HEK293 (cell line): ENCODE data around the gene FBXL7.

Experiments
- CTCF ChIA-PET: fragments of 350-600 bp; formaldehyde crosslinking; extraction: SDS; loops from one replicate; lab custom pipeline; 2021; ENCODE audit warnings: antibody characterized with exemption; lab: Yijun Ruan, JAX
- POLR2A ChIA-PET: fragments of 300-600 bp; formaldehyde crosslinking; extraction: SDS; loops from one replicate; lab custom pipeline; 2020; ENCODE audit warnings: antibody characterized with exemption, inconsistent platforms; lab: Yijun Ruan, JAX
- H3K27ac ChIP-seq: fragments of 200-500 bp; sonication (Bioruptor generic); 2 replicates; pipeline ENCODE4 v1.5.1; 2014; ENCODE audit warnings: low read depth, low read length, control low read depth, inconsistent platforms; ENCODE audit errors: extremely low read depth
- H3K36me3 ChIP-seq, 2 experiments: fragments of 200-500 bp in 1 of 2; sonication (Bioruptor generic) in 1 of 2; 1 replicate in 1 of 2; 2 replicates in 1 of 2; pipeline ENCODE4 v1.5.1; 2014 to 2017; ENCODE audit warnings: inconsistent platforms in 2 of 2, low read length in 2 of 2; ENCODE audit not compliant: control insufficient read depth in 2 of 2, insufficient read depth in 1 of 2
- H3K4me1 ChIP-seq: fragments of 200-500 bp; sonication (Bioruptor generic); 2 replicates; pipeline ENCODE4 v1.5.1; 2014; ENCODE audit warnings: mild to moderate bottlenecking, low read length, inconsistent platforms; ENCODE audit not compliant: control insufficient read depth, insufficient read depth
- H3K4me3 ChIP-seq: 2 replicates; pipeline ENCODE4 v1.5.1; 2011; ENCODE audit warnings: low read depth, mild to moderate bottlenecking, control low read depth, low read length, moderate library complexity
- H3K9me3 ChIP-seq: fragments of 200-500 bp; sonication (Bioruptor generic); 2 replicates; pipeline ENCODE4 v1.5.1; 2014; ENCODE audit warnings: low read depth, low read length, inconsistent platforms; ENCODE audit not compliant: control insufficient read depth, insufficient read depth
- GLIS2 ChIP-seq: fragments of 450-650 bp; formaldehyde crosslinking; IDR thresholded peaks from 2 replicates; pipeline ENCODE4 v1.5.1; 2016; ENCODE audit warnings: missing biosample characterization, missing genetic modification characterization
- MYNN ChIP-seq: fragments of 450-650 bp; formaldehyde crosslinking; IDR thresholded peaks from 2 replicates; pipeline ENCODE4 v1.5.1; 2016; ENCODE audit warnings: missing biosample characterization, missing genetic modification characterization, borderline replicate concordance
- SALL2 ChIP-seq: fragments of 450-650 bp; formaldehyde crosslinking; IDR thresholded peaks from 2 replicates; pipeline ENCODE4 v1.5.0; 2017; ENCODE audit warnings: missing biosample characterization, mild to moderate bottlenecking, missing genetic modification characterization, borderline replicate concordance
- SP7 ChIP-seq: fragments of 450-650 bp; formaldehyde crosslinking; IDR thresholded peaks from 2 replicates; pipeline ENCODE4 v1.5.1; 2016; ENCODE audit warnings: missing biosample characterization, missing genetic modification characterization
- TCF7L2 ChIP-seq: IDR thresholded peaks from 2 replicates; pipeline ENCODE4 v1.6.1; 2011; ENCODE audit warnings: low read depth, mild to moderate bottlenecking, inconsistent platforms, low read length, moderate library complexity, borderline replicate concordance
- TRIM28 ChIP-seq: IDR thresholded peaks from 2 replicates; pipeline ENCODE4 v1.6.1; 2011; ENCODE audit warnings: low read length, control low read depth, borderline replicate concordance
- ZBTB1 ChIP-seq: fragments of 450-650 bp; formaldehyde crosslinking; IDR thresholded peaks from 2 replicates; pipeline ENCODE4 v1.5.1; 2016; ENCODE audit warnings: missing biosample characterization, missing genetic modification characterization
- ZBTB48 ChIP-seq: fragments of 450-650 bp; formaldehyde crosslinking; IDR thresholded peaks from 2 replicates; pipeline ENCODE4 v1.5.1; 2016; ENCODE audit warnings: missing biosample characterization, missing genetic modification characterization
- ZBTB6 ChIP-seq: fragments of 450-650 bp; formaldehyde crosslinking; IDR thresholded peaks from 2 replicates; pipeline ENCODE4 v1.5.1; 2017; ENCODE audit warnings: missing biosample characterization, missing genetic modification characterization
- ZFP41 ChIP-seq: fragments of 450-650 bp; formaldehyde crosslinking; IDR thresholded peaks from 2 replicates; pipeline ENCODE4 v1.5.1; 2016; ENCODE audit warnings: missing biosample characterization, missing genetic modification characterization, borderline replicate concordance
- ZNF133 ChIP-seq: fragments of 450-650 bp; formaldehyde crosslinking; IDR thresholded peaks from 2 replicates; pipeline ENCODE4 v1.5.1; 2016; ENCODE audit warnings: missing biosample characterization, missing genetic modification characterization
- ZNF16 ChIP-seq: fragments of 450-650 bp; formaldehyde crosslinking; IDR thresholded peaks from 2 replicates; pipeline ENCODE4 v1.5.1; 2016; ENCODE audit warnings: low read depth, missing biosample characterization, missing genetic modification characterization
- ZNF335 ChIP-seq: fragments of 450-650 bp; formaldehyde crosslinking; conservative IDR thresholded peaks from 2 replicates; pipeline ENCODE4 v1.5.1; 2016; ENCODE audit warnings: missing biosample characterization, missing genetic modification characterization
- ZNF362 ChIP-seq: fragments of 450-650 bp; formaldehyde crosslinking; IDR thresholded peaks from 2 replicates; pipeline ENCODE4 v1.5.1; 2016; ENCODE audit warnings: missing biosample characterization, missing genetic modification characterization
- ZNF426 ChIP-seq: fragments of 450-650 bp; formaldehyde crosslinking; IDR thresholded peaks from 2 replicates; pipeline ENCODE4 v1.5.1; 2017; ENCODE audit warnings: missing biosample characterization, missing genetic modification characterization, mild to moderate bottlenecking, inconsistent platforms, moderate library complexity
- ZNF510 ChIP-seq: fragments of 450-650 bp; formaldehyde crosslinking; IDR thresholded peaks from 2 replicates; pipeline ENCODE4 v1.5.1; 2018; ENCODE audit warnings: mild to moderate bottlenecking, missing genetic modification characterization, missing biosample characterization; ENCODE audit not compliant: insufficient replicate concordance
- ZNF513 ChIP-seq: fragments of 450-650 bp; IDR thresholded peaks from 2 replicates; pipeline ENCODE4 v1.5.1; 2018; ENCODE audit warnings: missing biosample characterization, missing genetic modification characterization
- ZNF514 ChIP-seq: fragments of 450-650 bp; formaldehyde crosslinking; IDR thresholded peaks from 2 replicates; pipeline ENCODE4 v1.5.1; 2016; ENCODE audit warnings: missing biosample characterization, missing genetic modification characterization
- ZNF623 ChIP-seq: fragments of 450-650 bp; formaldehyde crosslinking; IDR thresholded peaks from 2 replicates; pipeline ENCODE4 v1.5.1; 2016; ENCODE audit warnings: missing biosample characterization, missing genetic modification characterization
- ZNF76 ChIP-seq: fragments of 450-650 bp; formaldehyde crosslinking; IDR thresholded peaks from 2 replicates; pipeline ENCODE4; 2016; ENCODE audit warnings: low read depth, missing biosample characterization, missing genetic modification characterization, borderline replicate concordance
- ZSCAN16 ChIP-seq: fragments of 450-650 bp; formaldehyde crosslinking; IDR thresholded peaks from 2 replicates; pipeline ENCODE4 v1.5.1; 2016; ENCODE audit warnings: missing biosample characterization, missing genetic modification characterization
- TF ChIP-seq, protein P1 (sequence below): fragments of 450-650 bp; formaldehyde crosslinking; IDR thresholded peaks from 2 replicates; pipeline ENCODE4 v1.5.1; 2016; ENCODE audit warnings: missing biosample characterization, missing genetic modification characterization

The FBXL7 gene

DNA sequence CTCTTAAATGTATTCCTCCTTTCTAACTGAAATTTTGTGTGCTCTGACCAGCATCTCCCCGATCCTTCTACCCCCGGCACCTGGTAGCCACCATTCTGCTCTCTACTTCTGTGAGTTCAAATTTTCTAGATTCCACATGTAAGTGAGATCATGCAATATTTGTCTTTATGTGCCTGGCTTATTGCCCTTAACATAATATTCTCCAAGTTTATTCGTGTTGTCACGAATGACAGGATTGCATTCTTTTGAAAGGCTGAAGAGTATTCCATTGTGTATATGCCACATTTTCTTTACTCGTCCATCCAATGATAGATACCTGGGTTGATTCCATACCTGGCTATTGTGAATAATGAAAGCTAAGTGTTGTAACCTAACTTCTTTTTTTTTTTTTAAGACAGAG, 29.0 kb downstream of the FBXL7 start:
- H3K4me1 ChIP-seq: no peaks in the 10 kb centered on the region
- POLR2A ChIA-PET: no interaction called here

GRCh38 chr5:15529821-15530220, 29.8 kb downstream of the FBXL7 start:
- no peaks in the 10 kb centered on the region for H3K9me3 ChIP-seq
- no peak overlapping the region for H3K27ac ChIP-seq
- no peak overlapping the region for H3K4me3 ChIP-seq
- no peaks in the 10 kb centered on the region for H3K4me1 ChIP-seq
- POLR2A ChIA-PET: no interaction called here
- H3K36me3 ChIP-seq: no peaks in the 10 kb centered on the region
- TF ChIP-seq TRIM28 (no peak), MYNN (tag by site-specific recombination) (no peak), SP7 (tag by site-specific recombination) (no peak), ZNF335 (tag by site-specific recombination) (no peak), ZNF513 (tag by site-specific recombination) (no peak), SALL2 (tag by site-specific recombination) (no peak), ZBTB48 (no peak), ZSCAN16 (tag by site-specific recombination) (no peak), ZNF514 (tag by site-specific recombination) (no peak), ZFP41 (tag by site-specific recombination) (no peak), ZNF510 (tag by site-specific recombination) (no peak), ZNF133 (tag by site-specific recombination) (no peak), ZBTB6 (tag by site-specific recombination) (no peak), ZNF426 (tag by site-specific recombination) (no peak), TCF7L2 (no peak), ZNF362 (tag by site-specific recombination) (no peak), ZNF623 (tag by site-specific recombination) (no peak)
- CTCF ChIA-PET: interaction anchor here (0.6 kb wide), 1 partner anchor 83 kb away, joined by 3 read pairs; no protein-coding TSS in a partner anchor

More for the DNA sequence above, 29.0 kb downstream of the FBXL7 start:
- CTCF ChIA-PET: no interaction called here
- H3K36me3 ChIP-seq: no peaks in the 10 kb centered on the region
- H3K4me3 ChIP-seq: no peak overlapping the region
- TF ChIP-seq GLIS2 (tag by site-specific recombination) (no peak), ZNF16 (tag by site-specific recombination) (no peak), ZBTB1 (tag by site-specific recombination) (no peak), ZNF76 (tag by site-specific recombination) (no peak)
- TF ChIP-seq, protein P1, sequence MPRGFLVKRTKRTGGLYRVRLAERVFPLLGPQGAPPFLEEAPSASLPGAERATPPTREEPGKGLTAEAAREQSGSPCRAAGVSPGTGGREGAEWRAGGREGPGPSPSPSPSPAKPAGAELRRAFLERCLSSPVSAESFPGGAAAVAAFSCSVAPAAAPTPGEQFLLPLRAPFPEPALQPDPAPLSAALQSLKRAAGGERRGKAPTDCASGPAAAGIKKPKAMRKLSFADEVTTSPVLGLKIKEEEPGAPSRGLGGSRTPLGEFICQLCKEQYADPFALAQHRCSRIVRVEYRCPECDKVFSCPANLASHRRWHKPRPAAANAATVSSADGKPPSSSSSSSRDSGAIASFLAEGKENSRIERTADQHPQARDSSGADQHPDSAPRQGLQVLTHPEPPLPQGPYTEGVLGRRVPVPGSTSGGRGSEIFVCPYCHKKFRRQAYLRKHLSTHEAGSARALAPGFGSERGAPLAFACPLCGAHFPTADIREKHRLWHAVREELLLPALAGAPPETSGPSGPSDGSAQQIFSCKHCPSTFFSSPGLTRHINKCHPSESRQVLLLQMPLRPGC (tag by site-specific recombination): no peak
- H3K27ac ChIP-seq: no peak overlapping the region
- H3K9me3 ChIP-seq: no peaks in the 10 kb centered on the region
